HCEC 1CT (cell line): ENCODE data around the gene DYRK2.
"Not testable (repeated sequence)": the region's sequence is repeated elsewhere in the genome, so short reads cannot be mapped to it uniquely, and the experiment has no call there.

Source experiments
- DNase-seq: peaks from one replicate; pipeline ENCODE4 v3.0.0-alpha.2; 2017

DYRK2 gene

GRCh38 chr12:67672507-67672906 is 24.0 kb downstream of the DYRK2 start:
- DNase-seq, result not testable (repeated sequence)

- not testable (repeated sequence) for DNase-seq
Observed at GRCh38 chr12:67673509-67673908, 25.0 kb downstream of the DYRK2 start.

- no peak for DNase-seq
Observed at GRCh38 chr12:67674417-67674816, 25.9 kb downstream of the DYRK2 start.

GRCh38 chr12:67676624-67677023 is 28.1 kb downstream of the DYRK2 start:
- DNase-seq, result peak; percentile 41

- DNase-seq, result no peak
Observed at GRCh38 chr12:67677166-67677565, 28.6 kb downstream of the DYRK2 start.

- peak; percentile 91 for DNase-seq
Observed at GRCh38 chr12:67681105-67681778, 32.7 kb downstream of the DYRK2 start.

- DNase-seq, result no peak
Observed at GRCh38 chr12:67681941-67682620, 33.5 kb downstream of the DYRK2 start.

- DNase-seq, result no peak
Observed at GRCh38 chr12:67689385-67689784, 40.8 kb downstream of the DYRK2 start.

- DNase-seq, result no peak
Observed at GRCh38 chr12:67690656-67691055, 42.1 kb downstream of the DYRK2 start.

- DNase-seq, result no peak
Observed at GRCh38 chr12:67691220-67691619, 42.7 kb downstream of the DYRK2 start.

- no peak for DNase-seq
Observed at GRCh38 chr12:67692135-67692534, 43.6 kb downstream of the DYRK2 start.

- DNase-seq, result no peak
Observed at GRCh38 chr12:67692966-67693365, 44.4 kb downstream of the DYRK2 start.

GRCh38 chr12:67693894-67694293 is 45.3 kb downstream of the DYRK2 start:
- DNase-seq, result no peak

GRCh38 chr12:67694306-67694900 is 45.9 kb downstream of the DYRK2 start:
- DNase-seq, result no peak

GRCh38 chr12:67695974-67696373 is 47.4 kb downstream of the DYRK2 start:
- DNase-seq, result no peak

- DNase-seq, result peak; percentile 32
Observed at GRCh38 chr12:67697443-67697842, 48.9 kb downstream of the DYRK2 start.

GRCh38 chr12:67697967-67698366 is 49.4 kb downstream of the DYRK2 start:
- no peak for DNase-seq

GRCh38 chr12:67698672-67699581 is 50.4 kb downstream of the DYRK2 start:
- DNase-seq, result peak; percentile 53

- DNase-seq, result peak; percentile 75
Observed at GRCh38 chr12:67701121-67701520, 52.6 kb downstream of the DYRK2 start.

GRCh38 chr12:67702136-67702535 is 53.6 kb downstream of the DYRK2 start:
- no peak for DNase-seq

GRCh38 chr12:67704071-67704470 is 55.5 kb downstream of the DYRK2 start:
- no peak for DNase-seq

GRCh38 chr12:67705394-67706370 is 57.1 kb downstream of the DYRK2 start:
- peak; percentile 80 for DNase-seq
